GM12878 (cell line): ENCODE results near the gene NKRF.

Experiments
- CEBPB ChIP-seq, 2 experiments: fragments of 150-350 bp in 1 of 2; IDR thresholded peaks; 2 replicates each; pipeline ENCODE4 v1.6.1; 2012 to 2014; ENCODE audit warnings: low read depth in 2 of 2, low read length in 2 of 2, borderline replicate concordance in 1 of 2, inconsistent platforms in 1 of 2
- CTCF ChIP-seq, 3 experiments: IDR thresholded peaks in 2 of 3; conservative IDR thresholded peaks in 1 of 3; 2 replicates each; pipeline ENCODE4 v1.5.1; 2011; ENCODE audit warnings: low read depth in 3 of 3, low read length in 3 of 3, mild to moderate bottlenecking in 3 of 3, control low read depth in 2 of 3, moderate library complexity in 2 of 3, inconsistent platforms in 1 of 3, mixed read lengths in 1 of 3; ENCODE audit not compliant: control insufficient read depth in 2 of 3, insufficient read depth in 1 of 3; ENCODE audit errors: extremely low read depth in 1 of 3
- HDAC2 ChIP-seq: fragments of 200-600 bp; sonication (generic); IDR thresholded peaks from 2 replicates; pipeline ENCODE4 v1.6.1; 2017
- JUND ChIP-seq: IDR thresholded peaks from 2 replicates; pipeline ENCODE4 v1.6.1; 2012; ENCODE audit warnings: low read depth, mild to moderate bottlenecking, low read length, improper control_type of control experiment, moderate library complexity
- MAX ChIP-seq: IDR thresholded peaks from 2 replicates; pipeline ENCODE4 v1.6.1; 2012; ENCODE audit warnings: low read depth, low read length, improper control_type of control experiment
- MLLT1 ChIP-seq: fragments of 450-650 bp; IDR thresholded peaks from 2 replicates; pipeline ENCODE4 v1.6.1; 2016; ENCODE audit warnings: mild to moderate bottlenecking
- MXI1 ChIP-seq: fragments of 150-350 bp; IDR thresholded peaks from 2 replicates; pipeline ENCODE4 v1.6.1; 2011; ENCODE audit warnings: low read depth, mild to moderate bottlenecking, inconsistent platforms, low read length, improper control_type of control experiment
- NKRF ChIP-seq: fragments of 450-650 bp; conservative IDR thresholded peaks from 2 replicates; pipeline ENCODE4 v1.6.1; 2017; ENCODE audit warnings: mild to moderate bottlenecking, moderate library complexity
- POLR2A ChIP-seq: IDR thresholded peaks from 2 replicates; pipeline ENCODE4 v1.6.1; 2011; ENCODE audit warnings: low read depth, mild to moderate bottlenecking, low read length
- POLR2AphosphoS5 ChIP-seq: IDR thresholded peaks from 2 replicates; pipeline ENCODE4 v1.6.1; 2011; ENCODE audit warnings: mild to moderate bottlenecking, low read length, inconsistent platforms
- SP1 ChIP-seq: IDR thresholded peaks from one replicate; pipeline ENCODE4 v1.6.1; 2011; ENCODE audit warnings: low read depth, low read length
- USF2 ChIP-seq: IDR thresholded peaks from 2 replicates; pipeline ENCODE4 v1.6.1; 2011; ENCODE audit warnings: low read depth, low read length, improper control_type of control experiment, borderline replicate concordance
- YY1 ChIP-seq: IDR thresholded peaks from 2 replicates; pipeline ENCODE4 v1.6.1; 2011; ENCODE audit warnings: low read depth, mild to moderate bottlenecking, low read length

GRCh38 chrX:119640731-119641170, 34.5 kb upstream of the NKRF start:
- no peak for TF ChIP-seq CEBPB (IDR thresholded peaks at IDR 0.05; ENCODE audit: borderline replicate concordance in 1 of 2, low read depth in 2 of 2, low read length in 2 of 2)
- no peak for TF ChIP-seq CTCF (IDR thresholded peaks at IDR 0.05 in 2 of 3, conservative IDR thresholded peaks at IDR 0.05 in 1 of 3; ENCODE audit: control insufficient read depth in 2 of 3, extremely low read depth in 1 of 3, insufficient read depth in 1 of 3, low read depth in 3 of 3, low read length in 3 of 3)
- TF ChIP-seq MXI1, result no peak
- TF ChIP-seq POLR2A, result no peak
- TF ChIP-seq POLR2AphosphoS5, result no peak
- no peak for TF ChIP-seq SP1
- no peak for TF ChIP-seq YY1
- TF ChIP-seq JUND, result no peak
- TF ChIP-seq NKRF, result no peak
- no peak for TF ChIP-seq HDAC2
- no peak for TF ChIP-seq USF2
- no peak for TF ChIP-seq MAX
- TF ChIP-seq MLLT1, result no peak
